ENCODE results near the gene TERT. TPM values are rescaled to one million over a fixed set of nuclear protein-coding genes. Genes with fewer than 3 reads are reported as not detected.

The TERT gene
- total RNA-seq, 4 donors from 2014 or later, result not detected

- H3K4me3 ChIP-seq, result no peak overlapping the region
- H3K36me3 ChIP-seq, result no peaks in the 10 kb centered on the region
- H3K4me1 ChIP-seq, result no peaks in the 10 kb centered on the region
- H3K27me3 ChIP-seq, result peaks cover 27% of the 10 kb centered on the region
- no peaks in the 10 kb centered on the region for H3K9me3 ChIP-seq
- 85% methylated on average over 5 of the region's 9 CpGs for WGBS
- TF ChIP-seq POLR2A (IDR thresholded peaks at IDR 0.05) (no peak), CTCF (IDR thresholded peaks at IDR 0.05) (no peak), POLR2AphosphoS5 (IDR thresholded peaks at IDR 0.05) (no peak), EP300 (IDR thresholded peaks at IDR 0.05) (no peak)
- DNase-seq (ENCODE audit: low spot score in 2 of 2), result no peak
- H3K27ac ChIP-seq, result no peak overlapping the region
Measured at GRCh38 chr5:1252681-1253080, 42.2 kb downstream of the TERT start.

GRCh38 chr5:1251678-1252580 lies 42.9 kb downstream of the TERT start:
- no peaks in the 10 kb centered on the region for H3K4me1 ChIP-seq
- no peaks in the 10 kb centered on the region for H3K36me3 ChIP-seq
- no peak overlapping the region for H3K4me3 ChIP-seq
- H3K27me3 ChIP-seq, result peaks cover 35% of the 10 kb centered on the region
- no peak for DNase-seq (ENCODE audit: low spot score in 2 of 2)
- WGBS, result 47% methylated on average over 21 of the region's 27 CpGs
- no peak overlapping the region for H3K27ac ChIP-seq
- no peaks in the 10 kb centered on the region for H3K9me3 ChIP-seq
- TF ChIP-seq POLR2A (IDR thresholded peaks at IDR 0.05) (no peak), CTCF (IDR thresholded peaks at IDR 0.05) (no peak), EP300 (IDR thresholded peaks at IDR 0.05) (no peak), POLR2AphosphoS5 (IDR thresholded peaks at IDR 0.05) (no peak)

- Histone ChIP-seq H3K9me3 (no peaks in the 10 kb centered on the region), H3K27me3 (peaks cover 55% of the 10 kb centered on the region), H3K36me3 (no peaks in the 10 kb centered on the region), H3K27ac (no peak overlapping the region), H3K4me1 (no peaks in the 10 kb centered on the region), H3K4me3 (no peak overlapping the region)
- DNase-seq (ENCODE audit: low spot score in 2 of 2), result no peak
- 72% methylated on average over 15 of the region's 29 CpGs for WGBS
- TF ChIP-seq POLR2AphosphoS5 (IDR thresholded peaks at IDR 0.05) (no peak), EP300 (IDR thresholded peaks at IDR 0.05) (no peak), POLR2A (IDR thresholded peaks at IDR 0.05) (no peak), CTCF (IDR thresholded peaks at IDR 0.05) (no peak)
Measured at GRCh38 chr5:1249366-1250280, 45.2 kb downstream of the TERT start.

- 61% methylated on average over 6 of the region's 6 CpGs for whole genome bisulfite sequencing
Measured at GRCh38 chr5:1247811-1248210, 47.1 kb downstream of the TERT start.

More at GRCh38 chr5:1247811-1248210, 47.1 kb downstream of the TERT start:
- DNase-seq (ENCODE audit: low spot score in 2 of 2), result no peak
- no peak overlapping the region for H3K4me3 ChIP-seq
- H3K36me3 ChIP-seq, result no peaks in the 10 kb centered on the region
- H3K27ac ChIP-seq, result no peak overlapping the region
- peaks cover 66% of the 10 kb centered on the region for H3K27me3 ChIP-seq
- H3K9me3 ChIP-seq, result no peaks in the 10 kb centered on the region
- TF ChIP-seq POLR2A (IDR thresholded peaks at IDR 0.05) (no peak), POLR2AphosphoS5 (IDR thresholded peaks at IDR 0.05) (no peak), CTCF (IDR thresholded peaks at IDR 0.05) (no peak), EP300 (IDR thresholded peaks at IDR 0.05) (no peak)
- H3K4me1 ChIP-seq, result no peaks in the 10 kb centered on the region
